ENCODE data around the gene CLDN20. TPM values are rescaled to one million over a fixed set of nuclear protein-coding genes. Genes with fewer than 3 reads are reported as not detected.

CLDN20 gene
- total and polyA plus RNA-seq, 7 experiments from 2014 or later = not detected

- intact Hi-C loops (cut with micrococcal nuclease) = loop anchor here (1.0 to 10.0 kb wide), 18 partner anchors 23 to 1960 kb away; partner anchors contain the start of genes ARID1B (in 2 of the 2) and SCAF8 (in 2 of the 2)
- POLR2A ChIA-PET = interaction anchor here (0.6 to 1.9 kb wide), 13 partner anchors 10 to 1515 kb away, joined by 3 to 11 read pairs (median 3); no protein-coding TSS in a partner anchor
- peaks cover 0 to 10% (median 0%) of the 10 kb centered on the region in 5 donors for H3K36me3 Mint-ChIP-seq
Measured at GRCh38 chr6:155314773-155315515, 51.1 kb downstream of the CLDN20 start.

GRCh38 chr6:155315516-155315871 is 51.7 kb downstream of the CLDN20 start:
- CTCF ChIA-PET = interaction anchor here (0.6 to 2.1 kb wide), 4 partner anchors 12 to 1216 kb away, joined by 4 to 12 read pairs (median 8); no protein-coding TSS in a partner anchor
- peaks cover 0 to 7% (median 0%) of the 10 kb centered on the region in 5 donors for H3K36me3 Mint-ChIP-seq
- peaks cover 0 to 10% (median 0%) of the 10 kb centered on the region in 3 experiments for H3K36me3 ChIP-seq (ENCODE audit: control insufficient read depth in 2 of 3, insufficient read depth in 3 of 3, low read length in 3 of 3)
- POLR2A ChIA-PET = interaction anchor here (0.6 to 1.8 kb wide), 12 partner anchors 9 to 1372 kb away, joined by 3 to 8 read pairs (median 3); no protein-coding TSS in a partner anchor
- peak overlapping the region; percentile 86 for H3K4me3 ChIP-seq (ENCODE audit: low read length)
- H3K27me3 Mint-ChIP-seq = peaks cover 0 to 5% (median 0%) of the 10 kb centered on the region in 5 donors
- H3K9me3 ChIP-seq (ENCODE audit: control insufficient read depth in 2 of 3, low read length in 3 of 3) = no peaks in the 10 kb centered on the region
- peak overlapping the region; percentile 80 to 98 (median 96) for H3K4me3 Mint-ChIP-seq
- peak overlapping the region; percentile 84 to 97 (median 93) for H3K27ac Mint-ChIP-seq
- H3K27ac ChIP-seq (ENCODE audit: low read depth, low read length) = peak overlapping the region; percentile 90
- H3K9me3 Mint-ChIP-seq = peaks cover 0 to 2% (median 0%) of the 10 kb centered on the region in 11 donors
- peaks cover 3 to 5% of the 10 kb centered on the region in 2 donors for H3K4me1 ChIP-seq (ENCODE audit: control insufficient read depth in 2 of 2, insufficient read depth in 2 of 2, low read length in 2 of 2)
- DNase-seq (no peak), ATAC-seq (no peak)
- intact Hi-C loops (cut with micrococcal nuclease) = loop anchor here (2.0 to 10.0 kb wide), 6 partner anchors 641 to 1959 kb away; partner anchors contain the start of gene ARID1B (in 1 of the 2)
- H3K4me1 Mint-ChIP-seq = peaks cover 8 to 42% (median 36%) of the 10 kb centered on the region in 7 donors
- no peaks in the 10 kb centered on the region for H3K27me3 ChIP-seq (ENCODE audit: control insufficient read depth in 2 of 2, insufficient read depth in 2 of 2, low read length in 2 of 2)

More at GRCh38 chr6:155314773-155315515, 51.1 kb downstream of the CLDN20 start:
- Histone ChIP-seq H3K27ac (ENCODE audit: low read depth, low read length) (peak overlapping the region; percentile 90), H3K4me1 (ENCODE audit: control insufficient read depth in 2 of 2, insufficient read depth in 2 of 2, low read length in 2 of 2) (peaks cover 3 to 5% of the 10 kb centered on the region in 2 donors), H3K9me3 (ENCODE audit: control insufficient read depth in 2 of 3, low read length in 3 of 3) (no peaks in the 10 kb centered on the region), H3K36me3 (ENCODE audit: control insufficient read depth in 2 of 3, insufficient read depth in 3 of 3, low read length in 3 of 3) (peaks cover 0 to 10% (median 0%) of the 10 kb centered on the region in 3 experiments), H3K27me3 (ENCODE audit: control insufficient read depth in 2 of 2, insufficient read depth in 2 of 2, low read length in 2 of 2) (no peaks in the 10 kb centered on the region), H3K4me3 (ENCODE audit: low read length) (peak overlapping the region; percentile 86)
- H3K9me3 Mint-ChIP-seq = peaks cover 0 to under 1% (median 0%) of the 10 kb centered on the region in 11 donors
- H3K4me1 Mint-ChIP-seq = peaks cover 12 to 44% (median 40%) of the 10 kb centered on the region in 7 donors
- ATAC-seq (peak; percentile 48), DNase-seq (peak in 1 of 9 donors; percentile 14)
- H3K27ac Mint-ChIP-seq = peak overlapping the region; percentile 84 to 97 (median 93)
- CTCF ChIA-PET = interaction anchor here (0.6 to 2.0 kb wide), 3 partner anchors 13 to 1217 kb away, joined by 3 to 12 read pairs (median 4); no protein-coding TSS in a partner anchor
- H3K27me3 Mint-ChIP-seq = peaks cover 0 to 4% (median 0%) of the 10 kb centered on the region in 5 donors
- H3K4me3 Mint-ChIP-seq = peak overlapping the region; percentile 80 to 98 (median 96)

- Histone ChIP-seq H3K4me1 (ENCODE audit: control insufficient read depth in 2 of 2, insufficient read depth in 2 of 2, low read length in 2 of 2) (peaks cover 0 to 3% of the 10 kb centered on the region in 2 donors), H3K36me3 (ENCODE audit: control insufficient read depth in 2 of 3, insufficient read depth in 3 of 3, low read length in 3 of 3) (peaks cover 0 to 10% (median 0%) of the 10 kb centered on the region in 3 experiments), H3K4me3 (ENCODE audit: low read length) (no peak overlapping the region), H3K27ac (ENCODE audit: low read depth, low read length) (no peak overlapping the region), H3K27me3 (ENCODE audit: control insufficient read depth in 2 of 2, insufficient read depth in 2 of 2, low read length in 2 of 2) (no peaks in the 10 kb centered on the region), H3K9me3 (ENCODE audit: control insufficient read depth in 2 of 3, low read length in 3 of 3) (no peaks in the 10 kb centered on the region)
- ChIA-PET POLR2A (interaction anchor here (0.8 to 1.8 kb wide), 5 partner anchors 11 to 1080 kb away, joined by 3 to 8 read pairs (median 5); no protein-coding TSS in a partner anchor), CTCF (interaction anchor here (0.8 to 2.1 kb wide), 7 partner anchors 11 to 641 kb away, joined by 3 to 12 read pairs (median 5); no protein-coding TSS in a partner anchor)
- H3K4me1 Mint-ChIP-seq = peaks cover 6 to 41% (median 31%) of the 10 kb centered on the region in 7 donors
- DNase-seq (no peak), ATAC-seq (no peak)
- H3K4me3 Mint-ChIP-seq = peak overlapping the region in 5 of 10 donors; percentile 8 to 56 (median 22)
- H3K27me3 Mint-ChIP-seq = peaks cover 0 to 5% (median 0%) of the 10 kb centered on the region in 5 donors
- H3K9me3 Mint-ChIP-seq = peaks cover 0 to 2% (median 0%) of the 10 kb centered on the region in 11 donors
- H3K27ac Mint-ChIP-seq = no peak overlapping the region
- H3K36me3 Mint-ChIP-seq = peaks cover 0 to 6% (median 0%) of the 10 kb centered on the region in 5 donors
- intact Hi-C loops (cut with micrococcal nuclease) = loop anchor here in 1 of 2 donors (10.0 kb wide), 1 partner anchor 1062 kb away; no protein-coding TSS in a partner anchor
Measured at GRCh38 chr6:155316419-155316818, 52.6 kb downstream of the CLDN20 start.

GRCh38 chr6:155317186-155317585 is 53.4 kb downstream of the CLDN20 start:
- no peak for ATAC-seq
- Mint-ChIP-seq H3K9me3 (peaks cover 0 to 2% (median 0%) of the 10 kb centered on the region in 11 donors), H3K4me1 (peaks cover 6 to 34% (median 27%) of the 10 kb centered on the region in 7 donors), H3K27me3 (peaks cover 0 to 5% (median 0%) of the 10 kb centered on the region in 5 donors), H3K36me3 (peaks cover 0 to 5% (median 0%) of the 10 kb centered on the region in 5 donors), H3K4me3 (no peak overlapping the region), H3K27ac (no peak overlapping the region)
- H3K27ac ChIP-seq (ENCODE audit: low read depth, low read length) = no peak overlapping the region
- DNase-seq = no peak
- ChIA-PET CTCF (interaction anchor here (1.0 to 2.1 kb wide), 4 partner anchors 14 to 641 kb away, joined by 3 to 11 read pairs (median 4); no protein-coding TSS in a partner anchor), POLR2A (interaction anchor here (1.4 kb wide), 1 partner anchor 1079 kb away, joined by 3 read pairs; no protein-coding TSS in a partner anchor)
- peaks cover 0 to 3% of the 10 kb centered on the region in 2 donors for H3K4me1 ChIP-seq (ENCODE audit: control insufficient read depth in 2 of 2, insufficient read depth in 2 of 2, low read length in 2 of 2)
- peaks cover 0 to 10% (median 0%) of the 10 kb centered on the region in 3 experiments for H3K36me3 ChIP-seq (ENCODE audit: control insufficient read depth in 2 of 3, insufficient read depth in 3 of 3, low read length in 3 of 3)
- H3K27me3 ChIP-seq (ENCODE audit: control insufficient read depth in 2 of 2, insufficient read depth in 2 of 2, low read length in 2 of 2) = no peaks in the 10 kb centered on the region
- intact Hi-C loops (cut with micrococcal nuclease) = loop anchor here in 1 of 2 donors (1.0 to 10.0 kb wide), 2 partner anchors 140 to 1062 kb away; no protein-coding TSS in a partner anchor
- no peaks in the 10 kb centered on the region for H3K9me3 ChIP-seq (ENCODE audit: control insufficient read depth in 2 of 3, low read length in 3 of 3)
- H3K4me3 ChIP-seq (ENCODE audit: low read length) = no peak overlapping the region

DNA sequence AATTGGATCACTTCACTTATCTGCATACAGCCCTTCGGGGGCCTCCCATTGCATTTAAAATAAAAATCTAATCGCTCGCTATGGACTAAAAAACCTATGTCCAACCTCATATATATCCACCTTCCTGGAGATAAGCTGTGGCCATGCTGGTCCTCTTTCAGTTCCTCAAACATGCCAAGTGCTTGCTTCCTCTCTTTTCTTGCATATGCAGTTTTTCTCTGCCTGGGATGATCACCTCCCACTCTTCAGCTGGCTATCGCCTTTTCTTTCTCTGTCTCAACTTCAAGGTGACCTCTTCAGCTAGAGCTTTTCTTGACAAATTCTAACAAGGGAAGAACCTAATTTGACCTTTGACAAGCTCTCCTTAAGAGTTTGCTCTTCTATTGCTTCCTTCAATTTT is 56.1 kb downstream of the CLDN20 start:
- Mint-ChIP-seq H3K27me3 (peaks cover 0 to 5% (median 0%) of the 10 kb centered on the region in 5 donors), H3K27ac (no peak overlapping the region), H3K4me3 (no peak overlapping the region), H3K9me3 (peaks cover 0 to 2% (median 0%) of the 10 kb centered on the region in 11 donors), H3K4me1 (peaks cover 0 to 21% (median 7%) of the 10 kb centered on the region in 7 donors), H3K36me3 (peaks cover 0 to 3% (median 0%) of the 10 kb centered on the region in 5 donors)
- peak; percentile 59 for ATAC-seq
- POLR2A ChIA-PET = interaction anchor here (1.2 kb wide), 1 partner anchor 14 kb away, joined by 3 read pairs; no protein-coding TSS in a partner anchor
- no peaks in the 10 kb centered on the region for H3K4me1 ChIP-seq (ENCODE audit: control insufficient read depth in 2 of 2, insufficient read depth in 2 of 2, low read length in 2 of 2)
- no peaks in the 10 kb centered on the region for H3K9me3 ChIP-seq (ENCODE audit: control insufficient read depth in 2 of 3, low read length in 3 of 3)
- no peak overlapping the region for H3K4me3 ChIP-seq (ENCODE audit: low read length)
- no peaks in the 10 kb centered on the region for H3K27me3 ChIP-seq (ENCODE audit: control insufficient read depth in 2 of 2, insufficient read depth in 2 of 2, low read length in 2 of 2)
- intact Hi-C loops (cut with micrococcal nuclease) = loop anchor here in 1 of 2 donors (10.0 kb wide), 1 partner anchor 1065 kb away; no protein-coding TSS in a partner anchor
- H3K27ac ChIP-seq (ENCODE audit: low read depth, low read length) = no peak overlapping the region
- no peaks in the 10 kb centered on the region for H3K36me3 ChIP-seq (ENCODE audit: control insufficient read depth in 2 of 3, insufficient read depth in 3 of 3, low read length in 3 of 3)
- CTCF ChIA-PET = interaction anchor here (0.6 kb wide), 1 partner anchor 606 kb away, joined by 3 read pairs; no protein-coding TSS in a partner anchor
- DNase-seq = no peak

GRCh38 chr6:155324172-155324571 is 60.4 kb downstream of the CLDN20 start:
- Mint-ChIP-seq H3K4me1 (peaks cover 7 to 21% (median 17%) of the 10 kb centered on the region in 7 donors), H3K36me3 (peaks cover 0 to 1% (median 0%) of the 10 kb centered on the region in 5 donors), H3K9me3 (peaks cover 0 to 2% (median 0%) of the 10 kb centered on the region in 11 donors), H3K27me3 (peaks cover 0 to 5% (median 0%) of the 10 kb centered on the region in 5 donors), H3K27ac (no peak overlapping the region), H3K4me3 (no peak overlapping the region)
- Histone ChIP-seq H3K9me3 (ENCODE audit: control insufficient read depth in 2 of 3, low read length in 3 of 3) (no peaks in the 10 kb centered on the region), H3K4me3 (ENCODE audit: low read length) (no peak overlapping the region), H3K27ac (ENCODE audit: low read depth, low read length) (no peak overlapping the region), H3K36me3 (ENCODE audit: control insufficient read depth in 2 of 3, insufficient read depth in 3 of 3, low read length in 3 of 3) (no peaks in the 10 kb centered on the region), H3K27me3 (ENCODE audit: control insufficient read depth in 2 of 2, insufficient read depth in 2 of 2, low read length in 2 of 2) (no peaks in the 10 kb centered on the region), H3K4me1 (ENCODE audit: control insufficient read depth in 2 of 2, insufficient read depth in 2 of 2, low read length in 2 of 2) (peaks cover 0 to 15% of the 10 kb centered on the region in 2 donors)
- DNase-seq = no peak
- intact Hi-C loops (cut with micrococcal nuclease) = no loop called here
- no peak for ATAC-seq
- CTCF ChIA-PET = no interaction called here
- POLR2A ChIA-PET = no interaction called here
